HG02884 (cell line): Measurements from ENCODE around the gene PRPF8.

Source experiments
- ATAC-seq: cut with Tn5 transposase; IDR thresholded peaks from one replicate; pipeline ENCODE4 v1.9.1; 2021; ENCODE audit warnings: mild to moderate bottlenecking, moderate library complexity; ENCODE audit not compliant: unreplicated experiment

PRPF8 gene

DNA sequence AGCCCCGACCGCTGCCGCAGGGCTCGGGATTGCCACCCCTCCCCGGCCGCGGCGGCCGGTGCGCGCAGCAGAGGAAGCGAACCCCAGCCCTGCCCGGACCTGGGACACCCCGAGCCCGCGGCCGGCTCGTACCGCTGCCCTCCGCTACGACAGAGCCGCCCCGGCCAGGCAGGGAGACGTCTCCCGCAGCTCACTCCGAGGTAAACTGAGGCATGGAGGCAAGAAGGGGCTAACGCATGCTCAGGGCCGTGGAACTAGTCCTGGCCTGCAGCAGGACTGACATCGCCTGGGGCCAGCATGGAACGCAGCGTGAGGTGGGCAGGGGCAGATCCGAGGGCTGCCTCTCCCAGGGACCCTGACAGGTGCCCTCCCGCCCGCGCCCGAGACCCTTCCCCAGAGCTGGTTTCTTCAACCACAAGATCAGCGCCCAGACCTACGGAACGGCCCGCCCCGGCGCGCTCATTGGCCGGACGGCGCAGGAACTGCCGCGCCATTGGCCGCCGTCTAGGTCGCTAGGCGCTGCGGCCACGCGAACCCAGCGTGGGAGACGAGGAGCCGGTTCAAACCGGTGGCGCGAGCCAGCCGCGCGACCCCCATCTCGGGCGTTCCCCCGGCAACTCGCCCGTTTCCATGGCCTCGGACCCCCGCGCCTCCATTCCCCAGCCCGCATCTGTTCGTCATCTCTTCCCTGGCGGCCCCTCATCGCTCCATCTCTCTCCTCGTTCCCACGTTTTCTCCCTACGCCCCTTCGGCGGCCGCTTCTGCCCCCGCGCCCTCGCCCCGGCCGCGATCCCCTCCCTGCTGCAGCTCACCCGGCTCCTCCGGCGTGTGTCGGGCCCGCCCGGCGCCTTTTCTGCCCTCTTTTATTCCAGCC, 56.4 kb downstream of the PRPF8 start, which contains the start of gene SLC43A2:
Gene SLC43A2 (minus strand): TSS at position 853 of the 874 bp plus-strand sequence. CDS start 960 bp downstream, outside the sequence.
- ATAC-seq: peak; percentile 50

DNA sequence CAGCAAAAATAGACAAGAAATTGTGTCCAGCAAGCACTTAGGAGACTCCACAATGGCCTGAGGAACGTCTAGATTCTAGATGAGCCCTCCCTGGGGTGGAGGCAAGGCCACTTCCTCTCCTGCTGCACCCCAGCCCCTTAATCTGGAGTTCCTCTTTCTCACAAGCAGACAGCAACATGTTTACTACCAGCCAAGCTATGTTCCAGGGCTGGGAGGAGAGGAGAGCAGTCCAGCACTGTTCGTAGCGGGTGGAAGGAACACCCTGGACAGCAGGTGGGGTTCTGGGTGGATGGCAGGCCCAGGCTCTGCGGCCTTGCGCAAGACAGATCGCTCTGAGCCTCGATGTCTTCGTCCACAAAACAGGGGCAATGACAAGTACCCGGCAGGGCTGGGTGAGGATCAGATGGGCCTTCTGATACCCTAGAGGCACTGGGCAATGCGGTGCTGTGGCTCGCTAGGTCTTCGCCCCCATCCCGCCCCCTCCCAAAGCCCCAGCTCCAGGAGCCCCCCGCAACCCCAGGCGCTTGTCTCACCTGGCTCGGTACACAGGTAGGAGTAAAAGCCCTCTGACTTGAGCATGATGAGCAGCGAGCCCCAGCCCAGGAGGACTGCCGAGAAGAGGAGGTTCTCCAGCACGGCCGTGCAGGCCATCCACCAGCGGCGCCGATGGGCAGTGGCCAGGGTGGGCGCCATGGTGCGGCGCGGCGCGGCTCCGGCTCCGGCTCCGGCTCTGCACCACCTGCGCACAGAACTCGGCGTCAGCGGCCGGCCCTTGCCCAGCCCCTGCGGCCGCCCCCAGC, 57.3 kb downstream of the PRPF8 start:
- no peak for ATAC-seq

- ATAC-seq: no peak
These were observed 58.3 kb downstream of the PRPF8 start for GRCh38 chr17:1626333-1626732.

GRCh38 chr17:1625581-1625980, 59.1 kb downstream of the PRPF8 start:
- ATAC-seq: no peak

GRCh38 chr17:1625053-1625452, 59.6 kb downstream of the PRPF8 start:
- no peak for ATAC-seq

- no peak for ATAC-seq
These were observed 60.0 kb downstream of the PRPF8 start for GRCh38 chr17:1624650-1625049.

- ATAC-seq: no peak
These were observed 61.5 kb downstream of the PRPF8 start for GRCh38 chr17:1623057-1623630.

DNA sequence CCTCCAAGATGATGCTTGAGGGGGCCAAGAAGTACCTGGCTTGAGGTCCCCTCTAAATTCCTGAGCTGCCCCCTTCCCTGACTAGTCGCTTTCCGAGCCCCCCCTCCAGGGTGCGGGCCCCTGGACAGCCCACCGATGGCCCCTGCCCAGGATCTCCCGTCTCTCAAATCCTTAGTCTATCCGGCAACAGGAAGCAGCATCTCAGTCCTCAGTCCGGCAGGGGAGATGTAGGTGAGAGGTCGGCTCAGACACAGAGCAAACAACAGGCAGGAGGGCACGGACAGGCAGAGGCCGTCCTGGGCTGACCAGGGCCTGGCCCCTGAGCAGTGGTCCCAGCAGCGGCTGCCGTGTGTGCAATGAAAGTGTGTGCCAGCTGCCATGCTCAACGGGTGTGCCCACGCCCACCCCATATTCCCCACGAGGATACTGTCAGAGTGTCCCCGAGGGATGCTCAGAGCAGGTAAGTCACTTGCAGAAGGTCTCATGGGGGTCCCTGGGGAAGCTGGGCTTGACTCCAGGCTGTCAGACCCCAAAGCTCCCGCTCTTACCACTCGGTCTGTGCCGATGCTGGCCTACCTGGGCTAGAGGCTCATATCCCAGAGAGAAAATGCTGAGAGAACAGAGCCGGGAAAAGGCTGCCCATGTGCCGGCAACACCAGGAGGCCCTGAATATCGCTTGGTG, 63.3 kb downstream of the PRPF8 start:
- ATAC-seq: no peak

DNA sequence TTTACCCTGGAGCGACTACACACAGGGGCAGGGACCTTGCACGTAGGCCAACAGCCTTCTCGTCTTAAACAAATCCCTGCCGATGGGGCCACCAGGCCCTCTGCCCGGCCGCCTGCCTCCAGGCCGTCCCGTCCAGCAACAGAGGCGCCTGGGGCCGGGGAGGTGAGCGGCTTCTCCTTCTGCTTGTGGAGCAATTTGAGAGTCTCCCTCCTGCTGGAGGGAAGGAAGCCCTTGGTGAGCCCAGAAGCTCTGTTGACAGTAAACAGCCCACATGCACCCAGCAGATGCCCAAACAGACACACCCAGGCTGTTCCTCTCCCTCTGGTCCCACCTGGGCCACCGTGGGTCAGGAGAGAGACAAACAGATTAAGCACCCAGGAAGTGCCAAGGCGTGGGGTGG, 64.2 kb downstream of the PRPF8 start:
- no peak for ATAC-seq

DNA sequence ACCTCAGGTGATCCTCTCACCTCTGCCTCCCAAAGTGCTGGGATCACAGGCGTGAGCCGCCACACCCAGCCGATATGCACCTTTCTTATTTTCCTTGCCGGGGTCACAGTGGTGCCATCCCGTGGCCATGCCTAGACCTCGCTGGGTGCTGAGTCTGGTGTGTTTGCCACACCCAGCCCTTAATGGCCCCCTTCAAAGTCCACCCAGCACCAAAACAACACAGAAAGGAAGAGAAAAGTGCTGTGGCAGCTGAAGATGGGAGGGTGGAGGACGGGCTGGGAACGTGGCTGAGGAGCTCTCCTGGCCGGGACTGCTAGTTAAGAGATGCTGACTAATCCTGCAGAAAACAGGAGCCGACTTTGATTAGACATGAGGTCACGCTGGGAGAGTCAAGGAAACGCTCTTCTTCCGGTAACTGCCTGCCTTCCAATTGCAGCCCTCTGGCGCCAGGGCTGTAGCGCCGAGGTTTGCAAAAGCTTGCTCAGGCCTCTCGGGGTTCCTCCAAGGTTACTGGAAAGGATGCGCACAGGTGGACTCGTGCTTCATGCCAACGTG, 67.0 kb downstream of the PRPF8 start:
- no peak for ATAC-seq

GRCh38 chr17:1616101-1616500, 68.6 kb downstream of the PRPF8 start:
- no peak for ATAC-seq

DNA sequence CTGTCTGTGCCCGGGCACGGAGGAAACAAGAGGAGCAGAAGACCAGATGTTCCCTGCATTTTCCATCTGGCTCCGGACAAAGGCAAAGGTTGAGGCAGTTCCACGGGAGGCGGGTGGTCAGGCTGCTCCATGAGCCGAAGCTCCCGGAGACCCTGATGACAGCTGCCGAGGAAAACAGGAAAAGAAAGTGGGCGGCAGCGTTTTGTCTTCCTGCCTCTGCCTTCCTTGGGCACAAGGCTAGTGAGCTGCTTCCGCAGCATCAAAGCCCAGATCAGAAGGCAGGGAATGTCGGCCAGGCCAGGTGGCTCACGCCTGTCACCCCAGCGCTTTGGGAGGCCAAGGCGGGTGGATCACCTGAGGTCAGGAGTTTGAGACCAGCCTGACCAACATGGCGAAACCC, 72.3 kb downstream of the PRPF8 start:
- no peak for ATAC-seq

DNA sequence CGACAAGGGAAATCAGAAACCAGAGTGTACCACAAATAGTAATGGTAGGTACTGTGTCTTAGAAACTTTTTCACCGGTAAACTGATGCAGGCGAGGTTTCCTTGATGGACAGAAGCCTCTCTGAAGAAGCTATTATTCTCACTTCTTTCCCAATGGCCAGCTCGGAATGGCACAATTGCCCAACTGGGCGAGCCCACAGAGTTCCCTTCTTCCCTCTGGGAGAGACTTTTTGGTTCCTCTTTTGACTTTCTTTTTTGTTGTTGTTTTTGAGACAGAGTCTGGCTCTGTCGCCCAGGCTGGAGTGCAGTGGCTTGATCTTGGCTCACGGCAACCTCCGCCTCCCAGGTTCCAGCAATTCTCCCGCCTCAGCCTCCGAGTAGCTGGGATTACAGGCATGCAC, 73.0 kb downstream of the PRPF8 start:
- no peak for ATAC-seq

DNA sequence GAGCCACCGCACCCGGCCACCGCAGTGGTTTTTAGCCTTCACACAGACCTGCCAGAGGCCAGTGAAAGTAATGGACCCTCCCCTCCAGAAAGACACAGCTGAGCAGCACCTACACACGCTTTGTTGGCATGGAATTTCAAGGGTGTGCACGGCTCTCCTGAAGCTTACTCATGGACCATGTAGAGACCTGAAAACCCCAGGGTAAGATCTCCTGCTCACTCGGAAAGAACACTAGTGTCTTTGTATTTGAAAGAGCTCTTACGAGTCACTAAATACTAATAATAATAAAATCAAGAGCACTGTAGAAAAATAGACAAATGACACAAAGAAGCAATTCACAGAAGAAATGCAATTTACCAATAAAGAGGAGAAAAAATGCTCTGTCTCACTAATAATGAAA, 76.0 kb downstream of the PRPF8 start:
- ATAC-seq: no peak

GRCh38 chr17:1607971-1608320, 76.7 kb downstream of the PRPF8 start:
- no peak for ATAC-seq

- ATAC-seq: no peak
These were observed 78.2 kb downstream of the PRPF8 start for GRCh38 chr17:1606352-1606985.

GRCh38 chr17:1605681-1606351, 78.9 kb downstream of the PRPF8 start:
- no peak for ATAC-seq

GRCh38 chr17:1604831-1605528, 79.7 kb downstream of the PRPF8 start:
- ATAC-seq: no peak

- ATAC-seq: no peak
These were observed 83.1 kb downstream of the PRPF8 start for GRCh38 chr17:1601571-1601970.
